ENCODE data around the gene FAM221B.

FAM221B gene

DNA sequence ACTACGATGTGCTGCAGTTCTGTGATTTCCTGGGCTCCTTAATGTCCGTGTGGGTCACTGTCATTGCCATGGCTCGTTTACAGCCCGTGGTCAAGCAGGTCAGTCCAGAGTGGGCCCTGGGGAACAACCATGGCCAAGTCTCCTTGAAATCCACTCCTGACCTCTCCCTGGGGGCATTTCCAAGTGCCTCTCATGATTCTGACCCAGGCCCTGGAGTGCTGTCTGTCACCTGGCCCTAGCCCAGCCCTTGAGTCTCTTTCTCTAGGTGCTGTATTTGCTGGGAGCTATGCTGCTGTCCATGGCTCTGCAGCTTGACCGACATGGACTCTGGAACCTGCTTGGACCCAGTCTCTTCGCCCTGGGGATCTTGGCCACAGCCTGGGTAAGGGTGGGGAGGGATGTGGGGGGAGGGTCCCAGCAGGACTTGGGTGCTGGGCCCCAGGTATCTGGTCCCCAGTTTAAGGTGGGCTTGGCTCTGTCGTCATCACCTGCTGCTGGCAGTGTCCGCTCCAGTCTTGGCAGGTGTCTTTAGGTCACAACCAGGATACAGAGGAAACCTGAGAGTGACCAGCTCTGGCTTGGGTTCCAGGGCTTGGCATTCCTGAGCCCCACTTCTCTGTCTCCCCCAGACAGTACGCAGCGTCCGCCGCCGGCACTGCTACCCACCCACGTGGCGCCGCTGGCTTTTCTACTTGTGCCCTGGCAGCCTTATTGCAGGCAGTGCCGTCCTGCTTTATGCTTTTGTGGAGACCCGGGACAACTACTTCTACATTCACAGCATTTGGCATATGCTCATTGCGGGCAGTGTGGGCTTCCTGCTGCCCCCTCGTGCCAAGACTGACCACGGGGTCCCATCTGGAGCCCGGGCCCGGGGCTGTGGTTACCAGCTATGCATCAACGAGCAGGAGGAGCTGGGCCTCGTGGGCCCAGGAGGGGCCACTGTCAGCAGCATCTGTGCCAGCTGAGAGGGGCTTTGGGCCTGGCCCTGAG lies 24.6 kb upstream of the FAM221B start:
- Mint-ChIP-seq H3K4me1 (peaks cover 13% of the 10 kb centered on the region), H3K36me3 (ENCODE audit: low read depth) (peaks cover 24% of the 10 kb centered on the region), H3K27me3 (ENCODE audit: low read depth) (no peaks in the 10 kb centered on the region), H3K27ac (no peak overlapping the region), H3K4me3 (no peak overlapping the region), H3K9me3 (no peaks in the 10 kb centered on the region)
- TF ChIP-seq, protein P1, sequence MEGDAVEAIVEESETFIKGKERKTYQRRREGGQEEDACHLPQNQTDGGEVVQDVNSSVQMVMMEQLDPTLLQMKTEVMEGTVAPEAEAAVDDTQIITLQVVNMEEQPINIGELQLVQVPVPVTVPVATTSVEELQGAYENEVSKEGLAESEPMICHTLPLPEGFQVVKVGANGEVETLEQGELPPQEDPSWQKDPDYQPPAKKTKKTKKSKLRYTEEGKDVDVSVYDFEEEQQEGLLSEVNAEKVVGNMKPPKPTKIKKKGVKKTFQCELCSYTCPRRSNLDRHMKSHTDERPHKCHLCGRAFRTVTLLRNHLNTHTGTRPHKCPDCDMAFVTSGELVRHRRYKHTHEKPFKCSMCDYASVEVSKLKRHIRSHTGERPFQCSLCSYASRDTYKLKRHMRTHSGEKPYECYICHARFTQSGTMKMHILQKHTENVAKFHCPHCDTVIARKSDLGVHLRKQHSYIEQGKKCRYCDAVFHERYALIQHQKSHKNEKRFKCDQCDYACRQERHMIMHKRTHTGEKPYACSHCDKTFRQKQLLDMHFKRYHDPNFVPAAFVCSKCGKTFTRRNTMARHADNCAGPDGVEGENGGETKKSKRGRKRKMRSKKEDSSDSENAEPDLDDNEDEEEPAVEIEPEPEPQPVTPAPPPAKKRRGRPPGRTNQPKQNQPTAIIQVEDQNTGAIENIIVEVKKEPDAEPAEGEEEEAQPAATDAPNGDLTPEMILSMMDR (IDR thresholded peaks at IDR 0.05; ENCODE audit: unreplicated experiment in 3 of 3): no peak

DNA sequence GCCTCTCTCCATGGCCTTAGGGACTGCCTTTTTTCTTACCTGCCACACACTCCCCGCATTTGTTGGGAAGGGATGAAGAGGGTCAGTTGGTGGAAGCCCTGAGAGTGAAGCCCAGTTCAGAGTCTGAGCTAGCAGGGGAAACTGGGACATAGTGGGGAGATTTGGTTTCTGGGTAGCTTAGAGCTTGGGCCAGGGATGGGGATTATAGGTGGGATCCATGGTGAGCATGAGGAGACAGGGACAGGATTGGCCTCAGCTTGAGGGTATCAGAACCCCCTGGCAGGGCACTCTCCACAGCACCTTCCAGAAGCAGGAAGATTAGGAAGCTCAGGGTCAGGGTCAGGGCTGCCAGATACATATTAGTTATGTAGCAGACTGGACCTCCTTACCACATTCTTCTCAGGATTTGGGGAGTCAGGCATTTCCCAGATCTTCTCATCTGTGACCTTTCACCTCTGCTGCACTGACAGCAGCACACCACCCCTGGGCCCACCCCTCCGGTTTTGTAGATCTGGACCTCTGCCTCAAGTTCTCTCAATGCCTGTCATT lies 23.8 kb upstream of the FAM221B start:
- TF ChIP-seq, protein P1 (IDR thresholded peaks at IDR 0.05; ENCODE audit: unreplicated experiment in 3 of 3): no peak
- Mint-ChIP-seq H3K9me3 (no peaks in the 10 kb centered on the region), H3K4me3 (no peak overlapping the region), H3K4me1 (peaks cover 21% of the 10 kb centered on the region), H3K27me3 (ENCODE audit: low read depth) (no peaks in the 10 kb centered on the region), H3K27ac (no peak overlapping the region), H3K36me3 (ENCODE audit: low read depth) (peaks cover 32% of the 10 kb centered on the region)

DNA sequence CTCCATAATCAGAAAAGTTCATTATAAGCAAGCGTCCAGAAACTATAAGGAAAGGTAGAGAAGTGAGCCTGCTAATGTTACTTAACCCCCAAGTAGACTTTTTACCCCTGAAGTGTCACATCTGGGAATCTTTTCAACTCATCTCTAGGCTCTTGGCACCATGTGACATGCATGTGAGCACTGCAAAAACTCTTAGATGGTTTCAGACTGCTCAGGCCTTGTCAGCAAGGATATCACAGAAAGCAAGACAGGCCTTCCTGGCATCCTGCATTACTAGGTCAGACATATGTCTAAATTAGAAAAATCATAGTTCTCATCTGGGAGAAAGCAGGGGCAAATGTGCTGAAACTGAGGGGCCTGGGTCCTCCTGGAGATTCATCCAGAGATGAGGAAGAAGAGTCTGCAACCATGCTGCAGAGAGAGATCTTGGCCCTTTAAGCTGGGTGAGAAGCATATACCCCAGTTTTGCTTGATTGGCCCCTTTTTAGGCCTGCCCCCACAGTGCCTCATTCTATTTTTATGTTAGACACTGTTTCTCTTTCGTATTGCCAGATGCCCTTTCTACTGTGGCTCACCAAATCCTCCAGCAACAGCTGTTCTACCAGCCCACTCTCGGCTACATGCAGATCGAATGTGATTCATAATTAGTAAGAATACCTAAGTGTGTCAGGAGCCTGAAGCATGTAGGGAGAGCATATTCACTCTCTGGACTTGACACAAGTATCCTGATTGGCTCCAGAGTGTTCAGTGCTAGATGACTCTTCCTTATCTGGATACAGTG lies 19.4 kb upstream of the FAM221B start:
- H3K4me1 Mint-ChIP-seq: peaks cover 47% of the 10 kb centered on the region
- peak overlapping the region in 2 of 3 experiments; percentile 8 to 33 for H3K27ac Mint-ChIP-seq

DNA sequence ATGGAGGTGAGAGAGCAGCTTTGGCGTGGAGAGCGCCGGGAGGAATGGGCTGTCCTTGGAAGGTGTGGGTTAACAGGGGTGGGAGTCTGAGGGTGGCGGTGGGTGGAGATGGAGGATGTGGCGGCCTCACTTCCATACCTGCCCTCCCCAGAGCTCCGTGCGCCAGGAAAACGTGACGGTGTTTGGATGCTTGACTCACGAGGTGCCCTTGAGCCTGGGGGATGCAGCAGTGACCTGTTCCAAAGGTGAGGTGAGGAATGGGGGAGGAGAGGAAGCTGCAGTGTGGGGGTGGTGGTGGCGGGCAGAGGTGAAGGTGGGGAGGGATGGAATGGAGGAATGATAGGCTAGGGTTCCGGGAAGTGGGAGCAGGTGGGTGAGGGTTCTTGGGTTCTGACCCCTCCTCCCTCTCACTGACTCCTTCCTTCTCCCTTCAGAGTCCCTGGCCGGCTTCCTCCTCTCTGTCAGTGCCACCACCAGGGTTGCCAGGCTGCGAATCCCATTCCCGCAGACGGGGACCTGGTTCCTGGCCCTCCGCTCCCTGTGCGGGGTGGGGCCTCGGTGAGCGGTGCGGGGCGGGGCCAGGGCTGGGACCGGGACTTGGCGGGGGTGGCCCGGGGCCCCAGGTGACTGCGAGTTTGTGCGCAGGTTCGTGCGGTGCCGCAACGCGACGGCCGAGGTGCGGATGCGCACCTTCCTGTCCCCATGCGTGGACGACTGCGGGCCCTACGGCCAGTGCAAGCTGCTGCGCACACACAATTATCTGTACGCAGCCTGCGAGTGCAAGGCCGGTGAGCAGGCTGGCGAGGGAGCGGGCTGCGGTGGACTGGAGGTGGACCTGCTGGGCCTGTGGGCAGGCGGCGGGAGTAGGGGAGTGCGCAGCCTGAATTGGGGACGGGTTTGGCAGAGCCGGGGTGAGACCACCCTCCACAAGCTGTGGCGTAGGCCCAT lies 17.6 kb upstream of the FAM221B start:
- H3K4me1 Mint-ChIP-seq: peaks cover 47% of the 10 kb centered on the region
- H3K36me3 Mint-ChIP-seq (ENCODE audit: low read depth): peaks cover 54% of the 10 kb centered on the region
- peak overlapping the region in 2 of 3 experiments; percentile 14 to 59 for H3K27ac Mint-ChIP-seq
- no peaks in the 10 kb centered on the region for H3K9me3 Mint-ChIP-seq
- TF ChIP-seq, protein P1 (IDR thresholded peaks at IDR 0.05; ENCODE audit: unreplicated experiment in 3 of 3): no peak
- H3K4me3 Mint-ChIP-seq: peak overlapping the region in 1 of 3 experiments; percentile 64
- peaks cover 9% of the 10 kb centered on the region for H3K27me3 Mint-ChIP-seq (ENCODE audit: low read depth)

More for the DNA sequence above, 19.4 kb upstream of the FAM221B start:
- Mint-ChIP-seq H3K4me3 (no peak overlapping the region), H3K36me3 (ENCODE audit: low read depth) (peaks cover 56% of the 10 kb centered on the region), H3K9me3 (no peaks in the 10 kb centered on the region), H3K27me3 (ENCODE audit: low read depth) (peaks cover 9% of the 10 kb centered on the region)
- TF ChIP-seq, protein P1 (IDR thresholded peaks at IDR 0.05; ENCODE audit: unreplicated experiment in 3 of 3): no peak

DNA sequence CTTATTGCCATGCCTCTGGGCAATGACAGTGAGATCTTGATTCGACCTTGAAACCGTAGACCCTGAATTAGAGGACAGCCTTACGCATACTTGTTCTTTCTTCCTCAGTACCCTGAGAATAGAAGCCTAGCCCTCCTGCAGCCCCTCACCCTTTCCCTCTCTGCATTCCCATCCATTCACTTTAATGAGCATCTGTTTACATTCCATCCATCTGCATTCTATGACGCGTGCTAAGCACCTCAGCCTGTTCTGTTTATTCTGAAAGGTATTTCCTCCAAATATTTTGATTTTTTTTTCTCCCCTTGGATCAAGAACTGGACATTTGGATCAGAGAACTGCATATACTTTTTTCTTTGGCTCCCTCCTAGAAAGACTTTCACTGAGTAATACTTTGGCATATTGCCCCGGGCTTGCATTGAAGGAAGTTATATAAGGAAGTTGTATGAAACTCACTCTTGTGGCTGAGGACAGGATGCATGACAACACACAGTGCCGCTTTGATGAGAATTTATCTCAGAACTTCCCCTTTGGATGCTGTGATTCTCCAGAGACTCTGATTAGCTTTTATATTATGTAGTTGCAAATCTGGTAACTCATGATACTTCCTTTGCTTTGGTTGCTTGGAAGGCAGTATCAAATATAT lies 16.2 kb upstream of the FAM221B start:
- TF ChIP-seq, protein P1 (IDR thresholded peaks at IDR 0.05; ENCODE audit: unreplicated experiment in 3 of 3): no peak
- Mint-ChIP-seq H3K4me1 (peaks cover 42% of the 10 kb centered on the region), H3K27me3 (ENCODE audit: low read depth) (peaks cover 9% of the 10 kb centered on the region), H3K9me3 (no peaks in the 10 kb centered on the region), H3K27ac (peak overlapping the region; percentile 46 to 67 (median 59)), H3K36me3 (ENCODE audit: low read depth) (peaks cover 49% of the 10 kb centered on the region), H3K4me3 (no peak overlapping the region)
